ACHN (cell line): ENCODE measurements around the gene KRTAP2-3.
"Not testable (repeated sequence)": the region's sequence is repeated elsewhere in the genome, so short reads cannot be mapped to it uniquely, and the experiment has no call there.

Experiments
- DNase-seq: peaks from one replicate; pipeline ENCODE4 v3.0.0-alpha.2; 2015
- in situ Hi-C: cut with HindIII; loops from 2 replicates; pipeline ENCODE4 v1.10.0; 2017; ENCODE audit warnings: low sequenced_read_pairs, low pct_ligation_motif_present, low pct_unique_long_range_greater_than_20kb

The KRTAP2-3 gene

GRCh38 chr17:41042953-41043352 is 17.0 kb downstream of the KRTAP2-3 start:
- in situ Hi-C loops, result no loop called here
- no peak for DNase-seq

- in situ Hi-C loops, DNase-seq: not testable (repeated sequence)
Measured at GRCh38 chr17:41040783-41041571, 18.9 kb downstream of the KRTAP2-3 start, which contains the start of gene KRTAP1-1. Gene KRTAP1-1, minus strand, starts transcription at chr17:41041450. Its CDS starts 53 bp downstream, at chr17:41041397.

DNA sequence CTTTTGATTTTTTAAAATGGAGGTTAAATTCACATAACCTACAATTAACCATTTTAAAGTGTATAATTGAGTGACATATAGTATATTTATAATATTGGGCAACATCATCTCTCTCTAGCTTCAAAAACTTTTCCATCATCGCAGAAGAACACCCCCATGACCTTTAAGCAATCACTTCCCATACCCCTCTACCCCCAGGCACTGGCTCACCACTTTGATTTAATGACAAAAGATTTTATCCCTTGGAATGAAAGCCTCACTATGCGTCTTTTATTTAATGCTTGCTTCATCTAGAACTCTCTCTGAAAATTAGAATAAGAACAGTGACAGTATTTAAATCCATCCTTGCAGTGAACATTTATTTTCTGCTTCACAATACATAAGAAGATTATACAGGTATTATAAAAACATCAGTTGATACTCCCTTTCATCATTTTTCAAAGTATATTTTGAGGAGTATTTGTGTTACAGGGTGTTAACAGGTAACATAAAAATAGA is 22.0 kb downstream of the KRTAP2-3 start:
- in situ Hi-C loops, result no loop called here
- DNase-seq, result no peak

DNA sequence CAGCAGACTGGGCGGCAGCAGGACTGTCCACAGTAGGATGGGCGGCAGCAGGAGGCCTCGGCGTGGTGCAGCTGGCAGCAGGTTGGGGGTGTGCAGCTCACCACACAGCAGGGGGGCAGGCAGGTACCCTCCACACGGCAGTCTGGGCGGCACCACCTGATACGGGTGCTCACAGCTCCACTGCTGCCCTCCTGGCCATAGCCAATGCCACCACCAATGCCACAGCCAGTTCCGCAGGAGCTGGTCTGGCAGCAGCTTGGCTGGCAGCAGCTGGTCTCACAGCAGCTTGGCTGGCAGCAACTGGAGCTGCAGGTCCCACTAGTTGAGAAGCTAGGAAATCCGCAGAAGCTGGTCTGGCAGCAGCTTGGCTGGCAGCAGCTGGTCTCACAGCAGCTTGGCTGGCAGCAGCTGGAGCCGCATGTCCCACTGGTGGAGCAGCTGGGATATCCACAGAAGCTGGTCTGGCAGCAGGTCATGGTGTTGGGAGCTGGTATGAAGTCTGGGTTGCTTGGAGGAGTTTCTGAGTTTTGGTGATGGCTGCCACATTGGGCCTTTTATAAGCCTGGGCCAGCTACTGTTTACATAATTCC is 25.5 kb downstream of the KRTAP2-3 start, which contains the start of gene KRTAP1-3:
Gene KRTAP1-3 (minus strand): TSS at position 529 of the 590 bp plus-strand sequence. CDS start 53 bp downstream, at position 476.
- DNase-seq, in situ Hi-C loops: not testable (repeated sequence)

DNA sequence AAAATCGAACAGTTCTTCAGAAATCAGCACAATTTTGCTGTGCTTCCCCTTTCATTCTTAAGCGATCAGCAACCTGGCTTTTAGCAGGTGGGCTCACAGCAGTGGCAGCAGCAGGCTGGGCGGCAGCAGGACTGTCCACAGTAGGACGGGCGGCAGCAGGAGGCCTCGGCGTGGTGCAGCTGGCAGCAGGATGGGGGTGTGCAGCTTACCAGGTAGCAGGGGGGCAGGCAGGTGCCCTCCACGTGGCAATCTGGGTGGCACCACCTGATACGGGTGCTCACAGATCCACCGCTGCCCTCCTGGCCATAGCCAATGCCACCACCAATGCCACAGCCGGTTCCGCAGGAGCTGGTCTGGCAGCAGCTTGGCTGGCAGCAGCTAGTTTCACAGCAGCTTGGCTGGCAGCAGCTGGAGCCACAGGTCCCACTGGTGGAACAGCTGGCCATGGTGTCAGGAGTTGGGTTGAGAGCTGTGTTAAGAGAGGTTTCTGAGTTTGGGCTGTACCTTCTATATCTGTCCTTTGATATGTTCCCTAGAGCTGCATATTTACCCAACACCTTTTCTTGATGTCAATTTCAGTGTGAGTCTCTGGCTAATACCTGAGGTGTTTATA is 30.2 kb downstream of the KRTAP2-3 start, which contains the start of gene KRTAP1-4:
Gene KRTAP1-4 (minus strand): TSS at position 563 of the 613 bp plus-strand sequence. CDS start 117 bp downstream, at position 446.
- DNase-seq, result no peak
- in situ Hi-C loops, result no loop called here

DNA sequence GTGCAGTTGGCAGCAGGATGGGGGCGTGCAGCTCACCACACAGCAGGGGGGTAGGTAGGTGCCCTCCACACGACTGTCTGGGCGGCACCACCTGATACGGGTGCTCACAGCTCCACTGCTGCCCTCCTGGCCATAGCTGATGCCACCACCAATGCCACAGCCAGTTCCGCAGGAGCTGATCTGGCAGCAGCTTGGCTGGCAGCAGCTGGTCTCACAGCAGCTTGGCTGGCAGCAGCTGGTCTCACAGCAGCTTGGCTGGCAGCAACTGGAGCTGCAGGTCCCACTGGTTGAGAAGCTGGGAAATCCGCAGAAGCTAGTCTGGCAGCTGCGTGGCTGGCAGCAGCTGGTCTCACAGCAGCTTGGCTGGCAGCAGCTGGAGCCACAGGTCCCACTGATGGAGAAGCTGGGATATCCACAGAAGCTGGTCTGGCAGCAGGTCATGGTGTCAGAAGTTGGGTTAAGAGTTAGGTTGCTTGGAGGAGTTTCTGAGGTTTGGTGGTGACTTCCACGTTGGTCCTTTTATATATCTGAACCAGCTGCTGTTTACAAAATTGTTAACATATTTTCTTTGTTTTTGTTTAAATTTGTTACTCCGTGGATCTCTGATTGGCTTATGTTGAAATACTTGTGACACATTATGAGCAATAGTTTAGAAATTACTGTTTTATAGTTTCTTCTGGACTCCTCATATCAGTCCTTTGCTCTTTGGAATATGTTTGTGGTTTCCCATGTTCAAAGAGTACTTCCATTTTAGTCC is 33.0 kb downstream of the KRTAP2-3 start, which contains the start of gene KRTAP1-5:
Gene KRTAP1-5 (minus strand): TSS at position 494 of the 757 bp plus-strand sequence. CDS start 53 bp downstream, at position 441.
- no peak for DNase-seq
- in situ Hi-C loops, result no loop called here

- in situ Hi-C loops, result no loop called here
- DNase-seq, result no peak
Measured at GRCh38 chr17:41024697-41025096, 35.2 kb downstream of the KRTAP2-3 start.

GRCh38 chr17:41020336-41020735 is 39.6 kb downstream of the KRTAP2-3 start:
- in situ Hi-C loops, result no loop called here

GRCh38 chr17:41019415-41019814 is 40.5 kb downstream of the KRTAP2-3 start:
- no peak for DNase-seq
- in situ Hi-C loops, result no loop called here

More at GRCh38 chr17:41020336-41020735, 39.6 kb downstream of the KRTAP2-3 start:
- no peak for DNase-seq

DNA sequence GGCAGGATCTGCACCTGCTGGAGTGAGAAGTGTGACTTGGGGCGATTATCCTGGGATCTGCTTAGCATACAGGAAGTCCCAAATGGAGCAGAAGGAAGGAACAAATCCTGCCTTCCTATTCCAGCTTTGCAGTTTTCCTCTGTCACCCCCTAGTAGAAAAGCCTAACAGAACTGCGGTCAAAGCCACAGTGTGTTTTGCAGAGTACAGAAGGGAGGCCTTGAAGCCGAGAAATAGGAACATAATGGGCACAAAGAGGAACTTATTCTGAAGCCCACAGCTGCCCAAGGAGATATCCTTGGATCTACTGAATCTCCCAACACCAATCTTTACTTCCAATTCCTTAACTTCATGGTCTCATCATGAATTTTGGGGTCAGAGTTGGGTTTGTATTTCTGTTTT is 41.4 kb downstream of the KRTAP2-3 start:
- in situ Hi-C loops, result no loop called here

DNA sequence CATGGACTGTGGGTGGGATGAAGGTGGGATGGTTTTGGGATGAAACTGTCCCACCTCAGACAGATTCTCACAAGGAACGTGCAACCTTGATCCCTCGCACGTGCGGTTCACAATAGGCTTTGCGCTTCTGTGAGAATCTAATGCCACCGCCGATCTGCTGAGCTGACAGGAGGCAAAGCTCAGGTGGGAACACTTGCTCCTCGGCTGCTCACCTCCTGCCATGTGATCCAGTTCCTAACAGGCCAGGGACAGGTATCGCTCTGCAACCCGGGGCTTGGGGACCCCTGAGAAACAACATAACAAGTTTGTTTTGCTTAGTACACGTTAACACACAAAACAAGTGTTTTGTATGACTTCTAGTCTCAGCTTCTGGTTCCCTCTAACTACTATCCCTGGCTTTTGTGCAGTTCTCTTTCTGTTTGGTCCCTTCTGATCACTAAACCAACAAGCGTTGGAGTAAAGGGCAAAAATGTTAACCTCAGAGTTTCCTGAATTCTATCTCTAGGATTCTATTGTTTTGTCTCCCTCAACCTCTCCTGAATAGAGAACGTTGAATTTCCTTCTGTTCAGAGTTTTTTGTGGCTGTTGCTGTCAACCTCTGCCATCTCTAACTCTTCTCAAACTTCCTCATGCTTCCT is 43.2 kb downstream of the KRTAP2-3 start:
- in situ Hi-C loops, result no loop called here
- no peak for DNase-seq

More for the DNA sequence above, 41.4 kb downstream of the KRTAP2-3 start:
- DNase-seq, result no peak

- no peak for DNase-seq
- in situ Hi-C loops, result no loop called here
Measured at GRCh38 chr17:41015454-41015853, 44.5 kb downstream of the KRTAP2-3 start.

- in situ Hi-C loops, result no loop called here
- DNase-seq, result no peak
Measured at GRCh38 chr17:41013606-41014005, 46.3 kb downstream of the KRTAP2-3 start.

DNA sequence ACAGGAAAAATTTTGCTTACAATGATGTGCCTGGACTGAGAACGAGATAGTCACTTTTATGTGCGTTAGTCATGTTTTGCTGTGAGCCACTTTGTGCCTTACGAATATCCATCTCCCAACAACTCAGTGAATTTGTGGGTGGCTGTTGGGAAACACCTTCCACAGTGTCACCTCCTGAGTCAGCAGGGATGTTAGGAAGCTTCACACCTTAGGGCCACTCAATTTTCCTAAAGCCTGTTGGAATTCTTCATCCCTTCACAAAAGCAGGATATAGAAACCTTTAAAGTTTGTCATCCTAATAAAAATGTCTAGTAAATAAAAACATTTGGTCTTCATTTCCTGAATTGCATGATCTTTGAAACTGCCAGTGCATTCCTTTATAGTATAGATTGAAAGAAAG is 46.7 kb downstream of the KRTAP2-3 start:
- in situ Hi-C loops, result no loop called here
- no peak for DNase-seq

DNA sequence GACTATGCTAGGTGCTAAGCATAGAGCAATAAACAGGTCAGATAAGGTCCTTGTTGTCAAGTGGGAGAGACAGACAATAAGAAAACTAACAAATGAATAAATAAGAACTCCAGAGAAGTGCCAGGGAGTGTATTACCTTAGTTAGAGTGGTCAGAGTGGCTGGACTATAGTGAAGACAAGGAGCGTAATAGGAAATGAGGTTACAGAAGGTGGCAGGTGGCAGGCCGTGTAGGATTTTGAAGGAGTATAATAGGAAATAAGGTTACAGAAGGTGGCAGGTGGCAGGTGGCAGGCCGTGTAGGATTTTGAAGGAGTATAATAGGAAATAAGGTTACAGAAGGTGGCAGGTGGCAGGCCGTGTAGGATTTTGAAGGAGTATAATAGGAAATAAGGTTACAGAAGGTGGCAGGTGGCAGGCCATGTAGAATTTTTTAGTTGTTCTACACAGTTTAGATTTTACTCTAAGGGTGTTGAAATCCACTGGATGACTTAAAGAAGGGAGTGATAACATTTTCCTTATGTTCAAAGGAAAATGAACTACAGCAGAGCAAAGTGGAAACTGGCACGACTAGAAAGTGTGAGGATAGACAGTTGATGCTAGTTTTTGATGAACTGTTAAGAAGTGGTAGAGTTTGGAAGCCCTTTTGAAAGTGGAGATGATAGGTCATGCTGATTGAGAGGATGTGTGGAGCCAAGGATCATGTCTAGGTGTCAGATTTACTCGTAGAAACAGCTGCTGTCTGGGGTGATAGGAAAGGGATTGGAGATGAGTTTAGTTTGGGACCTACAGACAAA is 47.4 kb downstream of the KRTAP2-3 start:
- DNase-seq, result no peak
- in situ Hi-C loops, result no loop called here

- in situ Hi-C loops, result no loop called here
- no peak for DNase-seq
Measured at GRCh38 chr17:41010441-41010840, 49.5 kb downstream of the KRTAP2-3 start.

DNA sequence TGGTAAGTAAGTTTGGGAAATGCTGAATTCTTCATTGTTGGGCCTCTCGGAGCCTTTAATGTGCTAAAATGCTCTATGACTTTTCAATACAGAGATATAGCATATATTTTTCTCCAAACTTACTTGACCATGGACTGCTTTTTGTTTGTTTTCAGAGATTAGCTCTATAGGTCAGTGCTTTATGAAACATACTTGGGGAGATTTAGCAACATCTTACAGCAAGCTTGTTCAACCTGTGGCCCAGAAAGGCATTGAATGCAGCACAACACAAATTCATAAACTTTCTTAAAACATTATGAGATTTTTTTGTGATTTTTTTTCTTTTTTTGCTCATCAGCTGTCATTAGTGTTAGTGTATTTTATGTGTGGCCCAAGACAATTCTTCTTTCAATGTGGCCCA is 50.0 kb downstream of the KRTAP2-3 start:
- DNase-seq, result no peak
- in situ Hi-C loops, result no loop called here
